IPS-18a (cell line): Measurements from ENCODE around the gene UROD.
"Not testable (repeated sequence)": the region's sequence is repeated elsewhere in the genome, so short reads cannot be mapped to it uniquely, and the experiment has no call there.

Source experiments
- H3K27ac ChIP-seq: one replicate; pipeline ENCODE4 v1.5.1; 2013; ENCODE audit warnings: low read length
- H3K27me3 ChIP-seq: one replicate; pipeline ENCODE4 v1.6.1; 2013; ENCODE audit warnings: mild to moderate bottlenecking, low read length; ENCODE audit not compliant: control insufficient read depth, insufficient read depth
- H3K36me3 ChIP-seq: one replicate; pipeline ENCODE4 v1.6.1; 2013; ENCODE audit warnings: low read depth, low read length; ENCODE audit not compliant: control insufficient read depth
- H3K4me1 ChIP-seq: one replicate; pipeline ENCODE4 v1.6.1; 2013; ENCODE audit warnings: low read depth, low read length; ENCODE audit not compliant: control insufficient read depth
- H3K4me3 ChIP-seq: one replicate; pipeline ENCODE4 v1.5.1; 2013; ENCODE audit warnings: low read length
- H3K9ac ChIP-seq: one replicate; pipeline ENCODE4 v1.6.1; 2013; ENCODE audit warnings: mild to moderate bottlenecking, low read length, moderate library complexity
- H3K9me3 ChIP-seq: one replicate; pipeline ENCODE4 v1.6.1; 2013; ENCODE audit warnings: low read depth, low read length; ENCODE audit not compliant: control insufficient read depth

The UROD gene

GRCh38 chr1:45051005-45051772 lies 39.1 kb downstream of the UROD start:
- H3K4me3 ChIP-seq, result no peak overlapping the region

DNA sequence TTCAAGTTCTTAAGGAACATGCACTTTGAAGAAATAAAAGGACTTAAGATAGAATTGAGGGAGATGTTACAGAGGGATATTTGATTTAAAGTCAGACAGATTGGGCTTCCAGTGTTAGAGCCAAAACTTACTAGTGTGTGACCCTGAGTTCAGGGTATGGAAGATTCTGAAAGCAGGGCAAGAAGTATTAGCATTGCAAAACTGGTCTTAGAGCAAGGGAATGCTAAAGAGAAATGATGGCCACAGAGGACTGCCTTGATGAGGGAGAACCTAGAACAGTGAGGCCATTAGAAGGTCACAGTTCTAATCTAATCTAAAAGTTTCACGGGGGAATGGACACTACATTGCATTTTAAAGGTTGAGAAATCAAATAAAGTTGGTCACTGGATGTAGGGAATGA lies 45.5 kb downstream of the UROD start:
- H3K4me1 ChIP-seq, result no peaks in the 10 kb centered on the region
- H3K4me3 ChIP-seq, result no peak overlapping the region
- H3K9me3 ChIP-seq, result no peaks in the 10 kb centered on the region
- H3K36me3 ChIP-seq, result no peaks in the 10 kb centered on the region
- no peak overlapping the region for H3K9ac ChIP-seq
- no peaks in the 10 kb centered on the region for H3K27me3 ChIP-seq
- no peak overlapping the region for H3K27ac ChIP-seq

More at GRCh38 chr1:45051005-45051772, 39.1 kb downstream of the UROD start:
- H3K36me3 ChIP-seq, result no peaks in the 10 kb centered on the region
- no peaks in the 10 kb centered on the region for H3K4me1 ChIP-seq
- no peak overlapping the region for H3K27ac ChIP-seq
- H3K27me3 ChIP-seq, result no peaks in the 10 kb centered on the region
- no peaks in the 10 kb centered on the region for H3K9me3 ChIP-seq
- no peak overlapping the region for H3K9ac ChIP-seq

GRCh38 chr1:45059829-45060228 lies 47.8 kb downstream of the UROD start:
- Histone ChIP-seq H3K4me3 (no peak overlapping the region), H3K4me1 (no peaks in the 10 kb centered on the region), H3K36me3 (no peaks in the 10 kb centered on the region), H3K9me3 (no peaks in the 10 kb centered on the region), H3K9ac (no peak overlapping the region), H3K27ac (no peak overlapping the region), H3K27me3 (no peaks in the 10 kb centered on the region)

GRCh38 chr1:45062463-45062862 lies 50.4 kb downstream of the UROD start:
- H3K36me3 ChIP-seq, H3K9ac ChIP-seq: not testable (repeated sequence)

GRCh38 chr1:45065083-45065482 lies 53.0 kb downstream of the UROD start:
- H3K36me3 ChIP-seq, result no peaks in the 10 kb centered on the region
- no peaks in the 10 kb centered on the region for H3K9me3 ChIP-seq
- no peak overlapping the region for H3K9ac ChIP-seq
- no peaks in the 10 kb centered on the region for H3K27me3 ChIP-seq
- no peak overlapping the region for H3K4me3 ChIP-seq
- H3K4me1 ChIP-seq, result no peaks in the 10 kb centered on the region
- H3K27ac ChIP-seq, result no peak overlapping the region

More at GRCh38 chr1:45062463-45062862, 50.4 kb downstream of the UROD start:
- not testable (repeated sequence) for H3K9me3 ChIP-seq, H3K4me3 ChIP-seq, H3K4me1 ChIP-seq, H3K27ac ChIP-seq, H3K27me3 ChIP-seq
